Stimulated activated CD4-positive, alpha-beta T cell treated with anti-CD3 and anti-CD28 coated beads, TNF-alpha, amount 100 ng/mL, for 24 hours (primary cell): ENCODE measurements around the gene PTTG2.

Source experiments
- DNase-seq, 3 experiments: peaks; one replicate each; pipeline ENCODE4 v3.0.0-alpha.2; 2020; ENCODE audit warnings: low read depth in 3 of 3

Gene PTTG2

DNA sequence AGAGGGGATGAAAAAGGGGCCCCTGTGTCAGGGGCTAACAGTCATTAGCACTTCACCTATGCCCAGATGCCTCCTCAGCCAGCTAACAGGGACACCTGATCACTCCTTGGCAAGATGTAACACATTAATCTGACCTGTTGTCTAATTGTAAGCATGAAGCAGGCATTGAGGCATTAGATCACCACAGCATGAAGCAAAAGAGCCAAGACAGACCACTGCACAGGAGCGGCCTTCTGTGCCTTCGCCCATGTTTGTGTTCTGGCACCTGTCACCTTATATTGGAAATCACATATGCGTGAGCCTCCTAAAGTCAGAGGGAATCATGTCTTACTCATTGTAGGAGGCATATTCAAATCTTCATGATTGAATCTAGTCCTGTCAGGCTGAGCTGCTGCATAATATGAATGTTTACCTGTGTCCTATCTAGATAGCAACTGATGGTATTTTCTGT, 48.4 kb downstream of the PTTG2 start:
- no peak for DNase-seq

- no peak for DNase-seq
Observed at GRCh38 chr4:38009421-38009820, 49.2 kb downstream of the PTTG2 start.

- DNase-seq, result no peak
Observed at GRCh38 chr4:38009949-38010348, 49.8 kb downstream of the PTTG2 start.
